ENCODE data around the gene HS6ST2. TPM values are rescaled to one million over a fixed set of nuclear protein-coding genes. Genes with fewer than 3 reads are reported as not detected.

Gene HS6ST2
- total RNA-seq, 1 experiment from 2014 or later, result 24.6 TPM

DNA sequence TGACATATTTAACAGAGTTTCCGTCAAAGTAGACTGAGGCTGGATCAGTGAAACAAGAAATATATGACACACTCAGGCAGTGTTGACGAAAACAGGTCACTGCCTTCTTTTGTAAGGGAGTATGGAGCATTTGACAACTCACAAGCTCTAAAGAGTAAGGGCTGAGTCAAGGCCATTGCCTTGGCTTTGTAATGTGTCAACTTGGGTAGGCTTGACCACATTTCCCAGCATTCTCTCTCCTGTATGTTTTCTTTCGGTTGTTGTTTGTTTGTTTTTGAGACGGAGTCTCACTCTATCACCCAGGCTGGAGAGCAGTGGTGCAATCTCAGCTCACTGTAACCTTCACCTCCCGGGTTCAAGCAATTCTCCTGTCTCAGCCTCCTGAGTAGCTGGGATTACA lies 344.6 kb downstream of the HS6ST2 start:
- intact Hi-C loops (cut with micrococcal nuclease), result loop anchor here (2.0 to 5.0 kb wide), 3 partner anchors 321 to 522 kb away; no protein-coding TSS in a partner anchor
- POLR2A ChIA-PET, result no interaction called here
- TF ChIP-seq EZH2phosphoT487 (IDR thresholded peaks at IDR 0.05; ENCODE audit: borderline replicate concordance), result no peak
- TF ChIP-seq SP1 (IDR thresholded peaks at IDR 0.05; ENCODE audit: low read depth), result no peak
- Histone ChIP-seq H3K79me2 (ENCODE audit: insufficient read depth, low read length) (no peaks in the 10 kb centered on the region), H4K20me1 (ENCODE audit: insufficient read depth) (no peaks in the 10 kb centered on the region), H2AFZ (ENCODE audit: low read depth, low read length, poor library complexity, severe bottlenecking) (no peak overlapping the region), H3K9ac (ENCODE audit: low read length) (no peak overlapping the region), H3K27me3 (ENCODE audit: insufficient read depth, low read length) (no peaks in the 10 kb centered on the region), H3K4me3 (replicated peaks in 1 of 2; ENCODE audit: low read depth in 1 of 2, low read length in 2 of 2) (no peak overlapping the region), H3K27ac (ENCODE audit: low read depth, low read length) (no peak overlapping the region), H3K4me2 (ENCODE audit: low read length) (no peak overlapping the region), H3K4me1 (ENCODE audit: control insufficient read depth in 1 of 2, insufficient read depth in 2 of 2, low read length in 2 of 2) (no peaks in the 10 kb centered on the region), H3K9me3 (ENCODE audit: control insufficient read depth in 1 of 2, insufficient read depth in 1 of 2, low read depth in 1 of 2, low read length in 2 of 2) (no peaks in the 10 kb centered on the region), H3K9me2 (ENCODE audit: insufficient read depth) (no peaks in the 10 kb centered on the region), H3K36me3 (ENCODE audit: control insufficient read depth in 1 of 2, insufficient read depth in 2 of 2, low read length in 2 of 2) (no peaks in the 10 kb centered on the region)
- no peak for ATAC-seq
- no TSS peak for BruUV-seq (replicated peaks)
- CTCF ChIA-PET, result interaction anchor here (0.7 to 3.6 kb wide), 6 partner anchors 387 to 786 kb away, joined by 3 to 20 read pairs (median 4); partner anchors contain the start of gene RAP2C
- DNase-seq (ENCODE audit: low read depth, low spot score), result no peak
- RAD21 ChIA-PET (ENCODE audit: low non-redundant PET in 1 of 2, low total read pairs in 2 of 2, uncharacterized antibody in 2 of 2, unreplicated experiment in 2 of 2), result interaction anchor here (0.7 to 1.1 kb wide), 3 partner anchors 388 to 772 kb away, joined by 3 to 4 read pairs (median 3); no protein-coding TSS in a partner anchor

DNA sequence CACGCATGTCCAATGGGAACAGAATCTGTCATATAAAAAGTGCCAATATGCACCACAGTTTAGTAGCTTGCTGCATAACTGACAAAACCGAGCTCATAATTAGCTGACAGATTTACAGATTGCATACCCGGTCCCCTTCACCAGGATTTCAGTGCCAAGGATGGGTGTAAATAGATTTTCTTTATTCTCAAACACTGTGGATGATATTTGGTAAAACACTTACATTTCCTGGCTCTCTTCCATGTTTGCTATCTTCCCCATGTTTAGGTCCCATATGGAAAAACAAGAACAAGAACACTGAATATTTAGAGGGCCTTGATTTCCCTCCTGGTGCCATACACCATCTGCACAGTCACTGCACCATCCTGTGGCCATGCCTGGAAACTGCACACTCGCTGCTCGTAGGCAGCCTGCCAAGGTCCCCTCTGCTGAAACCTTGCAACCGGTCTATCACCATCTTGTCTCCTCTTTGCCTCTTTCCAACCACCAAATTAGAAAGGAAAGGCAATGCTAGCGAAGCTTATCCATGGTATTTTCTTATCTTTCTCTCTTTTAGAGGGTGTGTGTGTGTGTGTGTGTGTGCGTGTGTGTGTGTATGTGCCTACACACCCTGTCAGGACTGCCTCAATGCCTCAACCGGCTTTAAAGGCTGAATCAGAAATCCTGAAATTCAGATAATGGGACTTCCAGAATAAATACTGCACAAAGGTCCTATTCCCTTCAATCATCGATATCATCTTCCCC lies 345.4 kb downstream of the HS6ST2 start:
- ATAC-seq, result peak; percentile 77
- ChIA-PET RAD21 (ENCODE audit: low non-redundant PET in 1 of 2, low total read pairs in 2 of 2, uncharacterized antibody in 2 of 2, unreplicated experiment in 2 of 2) (interaction anchor here in 1 of 2 experiments (0.7 kb wide), 1 partner anchor 768 kb away, joined by 3 read pairs; no protein-coding TSS in a partner anchor), POLR2A (no interaction called here), CTCF (interaction anchor here (0.7 to 3.6 kb wide), 6 partner anchors 320 to 785 kb away, joined by 3 to 20 read pairs (median 4); partner anchors contain the start of gene RAP2C)
- H4K20me1 ChIP-seq (ENCODE audit: insufficient read depth), result no peaks in the 10 kb centered on the region
- H3K27ac ChIP-seq (ENCODE audit: low read depth, low read length), result no peak overlapping the region
- peak; percentile 12 for DNase-seq (ENCODE audit: low read depth, low spot score)
- H3K79me2 ChIP-seq (ENCODE audit: insufficient read depth, low read length), result no peaks in the 10 kb centered on the region
- no peak overlapping the region for H3K9ac ChIP-seq (ENCODE audit: low read length)
- H3K4me2 ChIP-seq (ENCODE audit: low read length), result no peak overlapping the region
- no peaks in the 10 kb centered on the region for H3K27me3 ChIP-seq (ENCODE audit: insufficient read depth, low read length)
- intact Hi-C loops (cut with micrococcal nuclease), result loop anchor here (2.0 to 5.0 kb wide), 3 partner anchors 320 to 521 kb away; no protein-coding TSS in a partner anchor
- no peaks in the 10 kb centered on the region for H3K9me3 ChIP-seq (ENCODE audit: control insufficient read depth in 1 of 2, insufficient read depth in 1 of 2, low read depth in 1 of 2, low read length in 2 of 2)
- no peaks in the 10 kb centered on the region for H3K9me2 ChIP-seq (ENCODE audit: insufficient read depth)
- H3K36me3 ChIP-seq (ENCODE audit: control insufficient read depth in 1 of 2, insufficient read depth in 2 of 2, low read length in 2 of 2), result no peaks in the 10 kb centered on the region
- no TSS peak for BruUV-seq (replicated peaks)
- peak overlapping the region; percentile 26 for H2AFZ ChIP-seq (ENCODE audit: low read depth, low read length, poor library complexity, severe bottlenecking)
- TF ChIP-seq EGR1 (IDR thresholded peaks at IDR 0.05; ENCODE audit: low read depth), result no peak
- TF ChIP-seq, protein P1, sequence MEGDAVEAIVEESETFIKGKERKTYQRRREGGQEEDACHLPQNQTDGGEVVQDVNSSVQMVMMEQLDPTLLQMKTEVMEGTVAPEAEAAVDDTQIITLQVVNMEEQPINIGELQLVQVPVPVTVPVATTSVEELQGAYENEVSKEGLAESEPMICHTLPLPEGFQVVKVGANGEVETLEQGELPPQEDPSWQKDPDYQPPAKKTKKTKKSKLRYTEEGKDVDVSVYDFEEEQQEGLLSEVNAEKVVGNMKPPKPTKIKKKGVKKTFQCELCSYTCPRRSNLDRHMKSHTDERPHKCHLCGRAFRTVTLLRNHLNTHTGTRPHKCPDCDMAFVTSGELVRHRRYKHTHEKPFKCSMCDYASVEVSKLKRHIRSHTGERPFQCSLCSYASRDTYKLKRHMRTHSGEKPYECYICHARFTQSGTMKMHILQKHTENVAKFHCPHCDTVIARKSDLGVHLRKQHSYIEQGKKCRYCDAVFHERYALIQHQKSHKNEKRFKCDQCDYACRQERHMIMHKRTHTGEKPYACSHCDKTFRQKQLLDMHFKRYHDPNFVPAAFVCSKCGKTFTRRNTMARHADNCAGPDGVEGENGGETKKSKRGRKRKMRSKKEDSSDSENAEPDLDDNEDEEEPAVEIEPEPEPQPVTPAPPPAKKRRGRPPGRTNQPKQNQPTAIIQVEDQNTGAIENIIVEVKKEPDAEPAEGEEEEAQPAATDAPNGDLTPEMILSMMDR (IDR thresholded peaks at IDR 0.05 in 2 of 3, conservative IDR thresholded peaks at IDR 0.05 in 1 of 3; ENCODE audit: borderline replicate concordance in 1 of 3, insufficient read depth in 1 of 3, low read depth in 2 of 3, low read length in 2 of 3), result peak; percentile 39 to 64 (median 60); a peak in 5 of 6 replicates
- TF ChIP-seq RAD21 (IDR thresholded peaks at IDR 0.05; ENCODE audit: low read depth), result peak; percentile 69
- TF ChIP-seq POLR2AphosphoS5 (IDR thresholded peaks at IDR 0.05; ENCODE audit: low read depth, low read length), result no peak
- no peak for TF ChIP-seq SIN3A (IDR thresholded peaks at IDR 0.05; ENCODE audit: low read depth)
- TF ChIP-seq EZH2phosphoT487 (IDR thresholded peaks at IDR 0.05; ENCODE audit: borderline replicate concordance), result no peak
- TF ChIP-seq, protein P2, sequence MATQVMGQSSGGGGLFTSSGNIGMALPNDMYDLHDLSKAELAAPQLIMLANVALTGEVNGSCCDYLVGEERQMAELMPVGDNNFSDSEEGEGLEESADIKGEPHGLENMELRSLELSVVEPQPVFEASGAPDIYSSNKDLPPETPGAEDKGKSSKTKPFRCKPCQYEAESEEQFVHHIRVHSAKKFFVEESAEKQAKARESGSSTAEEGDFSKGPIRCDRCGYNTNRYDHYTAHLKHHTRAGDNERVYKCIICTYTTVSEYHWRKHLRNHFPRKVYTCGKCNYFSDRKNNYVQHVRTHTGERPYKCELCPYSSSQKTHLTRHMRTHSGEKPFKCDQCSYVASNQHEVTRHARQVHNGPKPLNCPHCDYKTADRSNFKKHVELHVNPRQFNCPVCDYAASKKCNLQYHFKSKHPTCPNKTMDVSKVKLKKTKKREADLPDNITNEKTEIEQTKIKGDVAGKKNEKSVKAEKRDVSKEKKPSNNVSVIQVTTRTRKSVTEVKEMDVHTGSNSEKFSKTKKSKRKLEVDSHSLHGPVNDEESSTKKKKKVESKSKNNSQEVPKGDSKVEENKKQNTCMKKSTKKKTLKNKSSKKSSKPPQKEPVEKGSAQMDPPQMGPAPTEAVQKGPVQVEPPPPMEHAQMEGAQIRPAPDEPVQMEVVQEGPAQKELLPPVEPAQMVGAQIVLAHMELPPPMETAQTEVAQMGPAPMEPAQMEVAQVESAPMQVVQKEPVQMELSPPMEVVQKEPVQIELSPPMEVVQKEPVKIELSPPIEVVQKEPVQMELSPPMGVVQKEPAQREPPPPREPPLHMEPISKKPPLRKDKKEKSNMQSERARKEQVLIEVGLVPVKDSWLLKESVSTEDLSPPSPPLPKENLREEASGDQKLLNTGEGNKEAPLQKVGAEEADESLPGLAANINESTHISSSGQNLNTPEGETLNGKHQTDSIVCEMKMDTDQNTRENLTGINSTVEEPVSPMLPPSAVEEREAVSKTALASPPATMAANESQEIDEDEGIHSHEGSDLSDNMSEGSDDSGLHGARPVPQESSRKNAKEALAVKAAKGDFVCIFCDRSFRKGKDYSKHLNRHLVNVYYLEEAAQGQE (IDR thresholded peaks at IDR 0.05; ENCODE audit: low read depth), result no peak
- TF ChIP-seq YY1 (IDR thresholded peaks at IDR 0.05; ENCODE audit: extremely low read depth, insufficient replicate concordance, low read depth, low read length), result no peak
- TF ChIP-seq JUND (IDR thresholded peaks at IDR 0.05), result no peak
- no peak for TF ChIP-seq TCF7L2 (IDR thresholded peaks at IDR 0.05; ENCODE audit: borderline replicate concordance, extremely low read depth, insufficient read depth, insufficient read length)
- no peak for TF ChIP-seq ELF1 (IDR thresholded peaks at IDR 0.05; ENCODE audit: borderline replicate concordance, low read depth)
- no peaks in the 10 kb centered on the region for H3K4me1 ChIP-seq (ENCODE audit: control insufficient read depth in 1 of 2, insufficient read depth in 2 of 2, low read length in 2 of 2)
- H3K4me3 ChIP-seq (replicated peaks in 1 of 2; ENCODE audit: low read depth in 1 of 2, low read length in 2 of 2), result no peak overlapping the region

All from HCT116 (cell line).